ENCODE data around the gene MACROD1.
A peak's percentile ranks its signal among the peaks of the same experiment; 100 is the strongest.
"Not testable (repeated sequence)": the region's sequence is repeated elsewhere in the genome, so short reads cannot be mapped to it uniquely, and the experiment has no call there.

Gene MACROD1

DNA sequence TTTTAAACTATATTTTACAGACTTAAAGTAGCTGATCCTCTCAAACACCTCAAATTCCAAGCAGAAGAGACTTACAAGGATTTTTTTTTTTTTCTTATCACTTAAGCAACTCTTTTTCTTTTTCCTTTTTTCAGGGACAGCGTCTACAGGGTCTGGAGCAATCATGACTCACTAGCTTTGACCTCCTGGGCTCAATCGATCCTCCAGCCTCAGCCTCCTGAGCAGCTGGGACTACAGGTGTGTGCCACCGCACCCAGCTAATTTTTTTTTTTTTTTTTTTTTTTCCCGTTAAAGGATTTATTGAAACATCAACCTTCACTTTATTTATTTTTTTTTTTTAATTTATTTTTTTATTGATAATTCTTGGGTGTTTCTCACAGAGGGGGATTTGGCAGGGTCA is 4.5 kb upstream of the MACROD1 start:
- Mint-ChIP-seq H3K4me1 (peaks cover 10% of the 10 kb centered on the region), H3K9me3 (peaks cover 23% of the 10 kb centered on the region), H3K36me3 (ENCODE audit: low read depth) (peaks cover 21% of the 10 kb centered on the region), H3K4me3 (no peak overlapping the region), H3K27me3 (ENCODE audit: low read depth, poor library complexity) (peaks cover 10% of the 10 kb centered on the region), H3K27ac (no peak overlapping the region)
- no peak for TF ChIP-seq CTCF (IDR thresholded peaks at IDR 0.05)
- no peak for DNase-seq

GRCh38 chr11:64165481-64165841 is 452 bp downstream of the MACROD1 start:
- DNase-seq = peak; percentile 43
- peaks cover 5% of the 10 kb centered on the region for H3K27me3 Mint-ChIP-seq (ENCODE audit: low read depth, poor library complexity)
- H3K4me3 Mint-ChIP-seq = peak overlapping the region; percentile 73
- H3K36me3 Mint-ChIP-seq (ENCODE audit: low read depth) = peaks cover 15% of the 10 kb centered on the region
- peaks cover 25% of the 10 kb centered on the region for H3K4me1 Mint-ChIP-seq
- no peak overlapping the region for H3K27ac Mint-ChIP-seq
- no peak for TF ChIP-seq CTCF (IDR thresholded peaks at IDR 0.05)
- H3K9me3 Mint-ChIP-seq = peaks cover 9% of the 10 kb centered on the region

DNA sequence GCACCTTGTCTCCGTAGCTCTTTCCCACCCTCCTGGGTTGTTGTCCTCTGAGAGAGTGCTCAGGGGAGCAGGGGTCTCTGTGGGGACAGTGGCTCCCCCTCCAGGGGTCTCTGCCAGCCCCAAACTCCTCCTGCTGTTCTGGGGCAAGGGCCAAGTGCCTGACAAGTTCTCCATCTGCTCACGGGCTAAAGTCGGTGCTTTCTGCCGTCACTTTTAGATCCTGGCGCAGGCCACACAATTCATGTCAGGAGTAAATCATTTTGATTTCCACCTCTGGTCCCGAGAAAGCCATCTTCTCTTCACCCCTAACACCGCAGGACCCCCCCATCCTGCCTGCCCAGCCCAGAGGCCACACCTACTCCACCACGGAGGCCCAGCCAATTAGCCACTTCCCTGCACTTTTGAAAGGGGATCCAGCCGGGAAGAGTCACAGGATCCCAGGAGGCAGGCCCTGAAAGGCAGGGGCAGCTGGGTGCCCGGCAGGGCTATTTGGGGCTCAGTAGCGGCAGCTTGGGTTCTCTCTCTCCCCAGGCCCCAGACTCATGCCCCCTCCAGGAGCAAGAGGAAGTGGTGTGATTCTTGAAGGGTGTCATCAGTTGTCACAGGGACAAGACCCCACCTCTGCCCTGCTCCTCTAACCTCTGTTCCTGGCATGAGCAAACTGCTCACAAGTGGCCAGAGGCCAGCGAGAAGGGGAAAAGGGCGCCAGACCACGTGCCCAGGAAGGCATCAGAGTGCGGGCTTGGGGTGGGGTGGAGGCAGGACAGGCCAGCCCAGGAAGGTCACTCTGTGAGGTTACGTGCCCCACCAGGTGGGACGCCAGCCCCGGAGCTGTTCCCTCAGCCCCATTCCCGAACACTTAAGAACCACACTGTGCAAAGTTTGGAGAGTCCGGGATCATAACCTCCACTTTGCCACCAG is 1.3 kb downstream of the MACROD1 start:
- H3K27ac Mint-ChIP-seq = no peak overlapping the region
- H3K9me3 Mint-ChIP-seq = peaks cover under 1% of the 10 kb centered on the region
- H3K4me3 Mint-ChIP-seq = peak overlapping the region; percentile 73
- DNase-seq = peak; percentile 44
- peaks cover 3% of the 10 kb centered on the region for H3K27me3 Mint-ChIP-seq (ENCODE audit: low read depth, poor library complexity)
- no peak for TF ChIP-seq CTCF (IDR thresholded peaks at IDR 0.05)
- peaks cover 7% of the 10 kb centered on the region for H3K36me3 Mint-ChIP-seq (ENCODE audit: low read depth)
- H3K4me1 Mint-ChIP-seq = peaks cover 25% of the 10 kb centered on the region

DNA sequence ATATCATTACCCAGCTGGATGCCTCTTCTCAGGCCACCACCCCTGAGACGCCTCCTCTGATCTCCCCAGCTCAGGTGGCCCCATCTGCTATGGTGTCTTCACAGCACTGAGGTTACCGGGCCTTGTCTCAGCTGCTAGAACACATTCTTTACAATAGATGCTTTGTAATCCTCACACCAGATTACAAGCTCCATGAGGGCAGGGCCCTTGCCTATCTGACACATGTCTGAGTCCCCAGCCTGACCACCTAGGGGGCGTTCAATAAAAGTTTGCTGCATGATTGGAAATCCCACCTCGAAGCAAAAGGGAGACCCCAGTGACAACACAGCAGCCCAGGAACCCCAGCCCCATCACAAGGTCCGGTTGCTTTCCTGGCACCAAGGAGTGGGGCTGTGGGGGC is 2.0 kb downstream of the MACROD1 start:
- Mint-ChIP-seq H3K27me3 (ENCODE audit: low read depth, poor library complexity) (peaks cover 3% of the 10 kb centered on the region), H3K36me3 (ENCODE audit: low read depth) (peaks cover 5% of the 10 kb centered on the region), H3K4me1 (peaks cover 25% of the 10 kb centered on the region), H3K9me3 (no peaks in the 10 kb centered on the region), H3K27ac (no peak overlapping the region), H3K4me3 (no peak overlapping the region)
- no peak for DNase-seq
- TF ChIP-seq CTCF (IDR thresholded peaks at IDR 0.05) = no peak

- not testable (repeated sequence) for H3K27ac Mint-ChIP-seq; H3K9me3 Mint-ChIP-seq; DNase-seq; H3K27me3 Mint-ChIP-seq (ENCODE audit: low read depth, poor library complexity); H3K36me3 Mint-ChIP-seq (ENCODE audit: low read depth); H3K4me3 Mint-ChIP-seq
- H3K4me1 Mint-ChIP-seq = peaks cover 30% of the 10 kb centered on the region
Measured at GRCh38 chr11:64162769-64163168, 3.1 kb downstream of the MACROD1 start.

DNA sequence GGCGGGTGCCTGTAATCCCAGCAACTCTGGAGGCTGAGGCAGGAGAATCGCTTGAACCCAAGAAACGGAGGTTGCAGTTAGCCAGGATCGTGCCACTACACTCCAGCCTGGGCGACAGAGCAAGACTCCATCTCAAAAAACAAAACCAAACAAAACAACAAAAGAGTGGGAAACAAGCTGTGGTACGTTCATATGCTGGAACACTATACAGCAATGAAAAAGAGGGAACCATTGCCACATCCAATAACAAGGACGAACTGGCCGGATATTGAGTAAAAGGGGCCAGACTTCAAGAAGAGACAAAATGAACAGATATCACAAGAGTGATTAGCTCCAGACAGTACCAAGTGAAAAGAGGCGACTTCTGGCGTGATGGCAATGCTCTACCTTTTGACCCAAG is 4.9 kb downstream of the MACROD1 start:
- Mint-ChIP-seq H3K9me3 (no peaks in the 10 kb centered on the region), H3K27me3 (ENCODE audit: low read depth, poor library complexity) (no peaks in the 10 kb centered on the region), H3K4me3 (no peak overlapping the region), H3K36me3 (ENCODE audit: low read depth) (peaks cover 5% of the 10 kb centered on the region), H3K27ac (no peak overlapping the region), H3K4me1 (peaks cover 29% of the 10 kb centered on the region)
- no peak for DNase-seq
- TF ChIP-seq CTCF (IDR thresholded peaks at IDR 0.05) = no peak

Data from nephron progenitor cell (in vitro differentiated cells).